HepG2 (cell line): ENCODE results near the gene NFS1. TPM values are rescaled to one million over a fixed set of nuclear protein-coding genes. Genes with fewer than 3 reads are reported as not detected.

Experiments used
- BRD4 ChIP-seq: sonication (generic); formaldehyde crosslinking; IDR thresholded peaks from 2 replicates; pipeline ENCODE4 v1.4.0; 2020; ENCODE audit warnings: missing genetic modification reagents
- CHD4 ChIP-seq: fragments of 200-600 bp; sonication (generic); IDR thresholded peaks from 2 replicates; pipeline ENCODE4 v1.7.0; 2017; ENCODE audit warnings: mild to moderate bottlenecking, low read length, borderline replicate concordance
- FOXM1 ChIP-seq: sonication (generic); formaldehyde crosslinking; IDR thresholded peaks from 2 replicates; pipeline ENCODE4 v1.5.0; 2020; ENCODE audit warnings: missing genetic modification reagents
- GTF2F1 ChIP-seq: fragments of 150-350 bp; IDR thresholded peaks from 2 replicates; pipeline ENCODE4 v1.6.1; 2014; ENCODE audit warnings: low read length
- HIVEP1 ChIP-seq: sonication (generic); formaldehyde crosslinking; IDR thresholded peaks from 2 replicates; pipeline ENCODE4 v1.4.0; 2020; ENCODE audit warnings: mild to moderate bottlenecking, missing genetic modification reagents
- MAF1 ChIP-seq: sonication (generic); formaldehyde crosslinking; IDR thresholded peaks from 2 replicates; pipeline ENCODE4 v1.5.0; 2020; ENCODE audit warnings: missing genetic modification reagents, borderline replicate concordance
- NKX3-1 ChIP-seq: sonication (generic); formaldehyde crosslinking; IDR thresholded peaks from 2 replicates; pipeline ENCODE4 v1.5.0; 2020; ENCODE audit warnings: missing genetic modification reagents
- RXRA ChIP-seq: sonication (generic); formaldehyde crosslinking; IDR thresholded peaks from 2 replicates; pipeline ENCODE4 v1.5.1; 2020; ENCODE audit warnings: missing genetic modification reagents
- SMAD9 ChIP-seq: sonication (generic); formaldehyde crosslinking; IDR thresholded peaks from 2 replicates; pipeline ENCODE4 v1.5.1; 2020; ENCODE audit warnings: mild to moderate bottlenecking, missing genetic modification reagents
- SMC3 ChIP-seq: IDR thresholded peaks from 2 replicates; pipeline ENCODE4 v1.6.1; 2011; ENCODE audit warnings: low read length, improper control_type of control experiment
- ZKSCAN5 ChIP-seq: sonication (generic); formaldehyde crosslinking; IDR thresholded peaks from 2 replicates; pipeline ENCODE4 v1.5.1; 2020; ENCODE audit warnings: mild to moderate bottlenecking, missing genetic modification reagents
- ZNF296 ChIP-seq: sonication (generic); formaldehyde crosslinking; conservative IDR thresholded peaks from 2 replicates; pipeline ENCODE4 v1.5.0; 2020; ENCODE audit warnings: mild to moderate bottlenecking, missing genetic modification reagents
- ZNF619 ChIP-seq: sonication (generic); formaldehyde crosslinking; IDR thresholded peaks from 2 replicates; pipeline ENCODE4 v1.4.0; 2020; ENCODE audit warnings: mild to moderate bottlenecking, missing genetic modification reagents
- ZNF891 ChIP-seq: sonication (generic); formaldehyde crosslinking; IDR thresholded peaks from 2 replicates; pipeline ENCODE4 v1.5.0; 2020; ENCODE audit warnings: mild to moderate bottlenecking, missing genetic modification reagents
- ZSCAN12 ChIP-seq: sonication (generic); formaldehyde crosslinking; IDR thresholded peaks from 2 replicates; pipeline ENCODE4 v1.9.0; 2021; ENCODE audit warnings: mild to moderate bottlenecking, missing genetic modification reagents
- polyA plus RNA-seq, 8 experiments: library from polyadenylated mRNA; depleted of rRNA in 3 of 8; stranded (reverse) in 7 of 8; unstranded in 1 of 8; fragments of >200 nt; fragmentation: Illumina TruSeq in 4 of 8; extraction: Trizol in 4 of 8; gene quantifications; 2 replicates each; pipeline versions ENCODE4 v1.2.1 to v1.2.3, GENCODE V29; 2011 to 2016; ENCODE audit warnings: low read depth in 4 of 8, missing spikeins in 1 of 8, mixed read lengths in 1 of 8; ENCODE audit not compliant: insufficient read depth in 1 of 8
- total RNA-seq, 5 experiments: library from RNA; depleted of rRNA; stranded (reverse); fragments of >200 nt; fragmentation: Illumina TruSeq; extraction: Trizol; gene quantifications; 2 replicates each; pipeline ENCODE4 v1.2.3, GENCODE V29; 2016; ENCODE audit warnings: low read depth in 1 of 5
- TF ChIP-seq, protein P1 (sequence below): sonication (generic); formaldehyde crosslinking; conservative IDR thresholded peaks from 2 replicates; pipeline ENCODE4 v1.8.0; 2022; ENCODE audit warnings: missing genetic modification reagents
- TF ChIP-seq, protein P2 (sequence below): sonication (generic); formaldehyde crosslinking; IDR thresholded peaks from 2 replicates; pipeline ENCODE4 v1.8.1; 2023; ENCODE audit warnings: mild to moderate bottlenecking, missing genetic modification reagents, borderline replicate concordance
- TF ChIP-seq, protein P3 (sequence below): sonication (generic); formaldehyde crosslinking; IDR thresholded peaks from 2 replicates; pipeline ENCODE4 v1.4.0; 2020; ENCODE audit warnings: mild to moderate bottlenecking, missing genetic modification reagents
- TF ChIP-seq, protein P4 (sequence below): sonication (generic); formaldehyde crosslinking; IDR thresholded peaks from 2 replicates; pipeline ENCODE4 v1.5.0; 2020; ENCODE audit warnings: missing genetic modification reagents, mild to moderate bottlenecking, borderline replicate concordance
- TF ChIP-seq, protein P5 (sequence below): sonication (generic); formaldehyde crosslinking; IDR thresholded peaks from 2 replicates; pipeline ENCODE4 v1.4.0; 2020; ENCODE audit warnings: missing genetic modification reagents
- TF ChIP-seq, protein P6 (sequence below): sonication (generic); formaldehyde crosslinking; IDR thresholded peaks from 2 replicates; pipeline ENCODE4 v1.5.0; 2020; ENCODE audit warnings: missing genetic modification reagents, mild to moderate bottlenecking, borderline replicate concordance
- TF ChIP-seq, protein P7 (sequence below): sonication (generic); formaldehyde crosslinking; IDR thresholded peaks from 2 replicates; pipeline ENCODE4 v1.5.1; 2020; ENCODE audit warnings: mild to moderate bottlenecking, moderate library complexity, missing genetic modification reagents

The NFS1 gene
- total and polyA plus RNA-seq, 2 of the 13 experiments (the other 11 are each of a cell fraction or from before 2014, with no cell fraction given) = 65.9 to 88.1 TPM

DNA sequence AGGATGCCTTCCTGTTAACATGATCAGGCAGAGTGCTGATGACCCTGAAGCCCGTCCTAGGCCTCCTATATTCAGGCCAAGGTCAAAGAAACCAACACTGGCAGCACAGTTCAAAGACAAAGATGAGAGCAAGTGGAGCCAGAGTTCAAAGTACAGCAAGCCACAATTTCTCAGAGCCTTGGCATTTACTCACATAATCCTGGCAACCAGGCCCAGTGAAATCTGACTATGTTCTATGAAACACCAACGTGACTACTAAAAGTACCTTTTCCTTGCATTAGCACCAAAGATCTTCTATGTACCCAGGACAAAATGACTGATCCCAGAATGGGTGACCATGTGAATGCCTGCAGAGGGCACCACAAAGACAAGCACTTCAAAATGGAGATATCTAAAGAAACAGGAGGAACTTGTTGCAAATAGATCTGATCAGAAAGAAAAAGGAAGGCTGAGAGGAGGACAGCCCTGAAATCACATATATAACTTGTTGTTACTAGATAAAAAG, 3.9 kb downstream of the NFS1 start (continued):
- TF ChIP-seq ZSCAN12 (CRISPR knock-in tag) (no peak), ZNF891 (CRISPR knock-in tag) (no peak), BRD4 (CRISPR knock-in tag) (no peak), SMC3 (peak; percentile 1; the same call in 1 of the 2 replicates), SMAD9 (no peak), GTF2F1 (no peak), ZKSCAN5 (no peak), ZNF296 (CRISPR knock-in tag) (no peak), CHD4 (no peak), HIVEP1 (CRISPR knock-in tag) (no peak), FOXM1 (CRISPR knock-in tag) (no peak), RXRA (CRISPR knock-in tag) (peak; percentile 85; the same call in 1 of the 2 replicates), MAF1 (CRISPR knock-in tag) (no peak), NKX3-1 (no peak), ZNF619 (CRISPR knock-in tag) (no peak)
- TF ChIP-seq, protein P1, sequence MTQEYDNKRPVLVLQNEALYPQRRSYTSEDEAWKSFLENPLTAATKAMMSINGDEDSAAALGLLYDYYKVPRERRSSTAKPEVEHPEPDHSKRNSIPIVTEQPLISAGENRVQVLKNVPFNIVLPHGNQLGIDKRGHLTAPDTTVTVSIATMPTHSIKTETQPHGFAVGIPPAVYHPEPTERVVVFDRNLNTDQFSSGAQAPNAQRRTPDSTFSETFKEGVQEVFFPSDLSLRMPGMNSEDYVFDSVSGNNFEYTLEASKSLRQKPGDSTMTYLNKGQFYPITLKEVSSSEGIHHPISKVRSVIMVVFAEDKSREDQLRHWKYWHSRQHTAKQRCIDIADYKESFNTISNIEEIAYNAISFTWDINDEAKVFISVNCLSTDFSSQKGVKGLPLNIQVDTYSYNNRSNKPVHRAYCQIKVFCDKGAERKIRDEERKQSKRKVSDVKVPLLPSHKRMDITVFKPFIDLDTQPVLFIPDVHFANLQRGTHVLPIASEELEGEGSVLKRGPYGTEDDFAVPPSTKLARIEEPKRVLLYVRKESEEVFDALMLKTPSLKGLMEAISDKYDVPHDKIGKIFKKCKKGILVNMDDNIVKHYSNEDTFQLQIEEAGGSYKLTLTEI (CRISPR knock-in tag) = no peak
- TF ChIP-seq, protein P2, sequence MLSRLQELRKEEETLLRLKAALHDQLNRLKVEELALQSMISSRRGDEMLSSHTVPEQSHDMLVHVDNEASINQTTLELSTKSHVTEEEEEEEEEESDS (CRISPR knock-in tag) = no peak
- TF ChIP-seq, protein P3, sequence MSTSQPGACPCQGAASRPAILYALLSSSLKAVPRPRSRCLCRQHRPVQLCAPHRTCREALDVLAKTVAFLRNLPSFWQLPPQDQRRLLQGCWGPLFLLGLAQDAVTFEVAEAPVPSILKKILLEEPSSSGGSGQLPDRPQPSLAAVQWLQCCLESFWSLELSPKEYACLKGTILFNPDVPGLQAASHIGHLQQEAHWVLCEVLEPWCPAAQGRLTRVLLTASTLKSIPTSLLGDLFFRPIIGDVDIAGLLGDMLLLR = no peak
- TF ChIP-seq, protein P4, sequence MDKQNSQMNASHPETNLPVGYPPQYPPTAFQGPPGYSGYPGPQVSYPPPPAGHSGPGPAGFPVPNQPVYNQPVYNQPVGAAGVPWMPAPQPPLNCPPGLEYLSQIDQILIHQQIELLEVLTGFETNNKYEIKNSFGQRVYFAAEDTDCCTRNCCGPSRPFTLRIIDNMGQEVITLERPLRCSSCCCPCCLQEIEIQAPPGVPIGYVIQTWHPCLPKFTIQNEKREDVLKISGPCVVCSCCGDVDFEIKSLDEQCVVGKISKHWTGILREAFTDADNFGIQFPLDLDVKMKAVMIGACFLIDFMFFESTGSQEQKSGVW (CRISPR knock-in tag) = no peak
- TF ChIP-seq, protein P5, sequence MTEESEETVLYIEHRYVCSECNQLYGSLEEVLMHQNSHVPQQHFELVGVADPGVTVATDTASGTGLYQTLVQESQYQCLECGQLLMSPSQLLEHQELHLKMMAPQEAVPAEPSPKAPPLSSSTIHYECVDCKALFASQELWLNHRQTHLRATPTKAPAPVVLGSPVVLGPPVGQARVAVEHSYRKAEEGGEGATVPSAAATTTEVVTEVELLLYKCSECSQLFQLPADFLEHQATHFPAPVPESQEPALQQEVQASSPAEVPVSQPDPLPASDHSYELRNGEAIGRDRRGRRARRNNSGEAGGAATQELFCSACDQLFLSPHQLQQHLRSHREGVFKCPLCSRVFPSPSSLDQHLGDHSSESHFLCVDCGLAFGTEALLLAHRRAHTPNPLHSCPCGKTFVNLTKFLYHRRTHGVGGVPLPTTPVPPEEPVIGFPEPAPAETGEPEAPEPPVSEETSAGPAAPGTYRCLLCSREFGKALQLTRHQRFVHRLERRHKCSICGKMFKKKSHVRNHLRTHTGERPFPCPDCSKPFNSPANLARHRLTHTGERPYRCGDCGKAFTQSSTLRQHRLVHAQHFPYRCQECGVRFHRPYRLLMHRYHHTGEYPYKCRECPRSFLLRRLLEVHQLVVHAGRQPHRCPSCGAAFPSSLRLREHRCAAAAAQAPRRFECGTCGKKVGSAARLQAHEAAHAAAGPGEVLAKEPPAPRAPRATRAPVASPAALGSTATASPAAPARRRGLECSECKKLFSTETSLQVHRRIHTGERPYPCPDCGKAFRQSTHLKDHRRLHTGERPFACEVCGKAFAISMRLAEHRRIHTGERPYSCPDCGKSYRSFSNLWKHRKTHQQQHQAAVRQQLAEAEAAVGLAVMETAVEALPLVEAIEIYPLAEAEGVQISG (CRISPR knock-in tag) = peak; percentile 52; the same call in 1 of the 2 replicates
- TF ChIP-seq, protein P6, sequence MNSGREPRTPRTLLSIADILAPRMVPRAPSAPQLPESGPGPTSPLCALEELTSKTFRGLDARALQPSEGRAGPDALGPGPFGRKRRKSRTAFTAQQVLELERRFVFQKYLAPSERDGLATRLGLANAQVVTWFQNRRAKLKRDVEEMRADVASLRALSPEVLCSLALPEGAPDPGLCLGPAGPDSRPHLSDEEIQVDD = no peak
- TF ChIP-seq, protein P7, sequence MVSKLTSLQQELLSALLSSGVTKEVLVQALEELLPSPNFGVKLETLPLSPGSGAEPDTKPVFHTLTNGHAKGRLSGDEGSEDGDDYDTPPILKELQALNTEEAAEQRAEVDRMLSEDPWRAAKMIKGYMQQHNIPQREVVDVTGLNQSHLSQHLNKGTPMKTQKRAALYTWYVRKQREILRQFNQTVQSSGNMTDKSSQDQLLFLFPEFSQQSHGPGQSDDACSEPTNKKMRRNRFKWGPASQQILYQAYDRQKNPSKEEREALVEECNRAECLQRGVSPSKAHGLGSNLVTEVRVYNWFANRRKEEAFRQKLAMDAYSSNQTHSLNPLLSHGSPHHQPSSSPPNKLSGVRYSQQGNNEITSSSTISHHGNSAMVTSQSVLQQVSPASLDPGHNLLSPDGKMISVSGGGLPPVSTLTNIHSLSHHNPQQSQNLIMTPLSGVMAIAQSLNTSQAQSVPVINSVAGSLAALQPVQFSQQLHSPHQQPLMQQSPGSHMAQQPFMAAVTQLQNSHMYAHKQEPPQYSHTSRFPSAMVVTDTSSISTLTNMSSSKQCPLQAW (CRISPR knock-in tag) = no peak
